GM18861 (cell line): ENCODE measurements around the gene GAS2.

Experiments
- ATAC-seq: cut with Tn5 transposase; IDR thresholded peaks from one replicate; pipeline ENCODE4 v1.9.1; 2021; ENCODE audit not compliant: unreplicated experiment

Gene GAS2

GRCh38 chr11:22671751-22672150 is 5.3 kb downstream of the GAS2 start:
- ATAC-seq: no peak

- ATAC-seq: no peak
Measured at GRCh38 chr11:22674470-22675439, 8.3 kb downstream of the GAS2 start.

- ATAC-seq: peak; percentile 36
Measured at GRCh38 chr11:22677153-22677903, 10.9 kb downstream of the GAS2 start.

GRCh38 chr11:22680628-22681027 is 14.2 kb downstream of the GAS2 start:
- no peak for ATAC-seq

GRCh38 chr11:22681281-22681812 is 14.9 kb downstream of the GAS2 start:
- ATAC-seq: peak; percentile 53

- ATAC-seq: no peak
Measured at GRCh38 chr11:22684082-22684481, 17.7 kb downstream of the GAS2 start.

GRCh38 chr11:22685111-22685510 is 18.7 kb downstream of the GAS2 start:
- ATAC-seq: no peak

- ATAC-seq: no peak
Measured at GRCh38 chr11:22688914-22689313, 22.5 kb downstream of the GAS2 start.

- ATAC-seq: no peak
Measured at GRCh38 chr11:22690257-22690656, 23.8 kb downstream of the GAS2 start.

- no peak for ATAC-seq
Measured at GRCh38 chr11:22690871-22691270, 24.5 kb downstream of the GAS2 start.

GRCh38 chr11:22699388-22699787 is 33.0 kb downstream of the GAS2 start:
- ATAC-seq: peak; percentile 64

GRCh38 chr11:22702031-22702430 is 35.6 kb downstream of the GAS2 start:
- ATAC-seq: no peak

GRCh38 chr11:22703040-22703439 is 36.6 kb downstream of the GAS2 start:
- ATAC-seq: peak; percentile 41

- ATAC-seq: no peak
Measured at GRCh38 chr11:22703591-22703990, 37.2 kb downstream of the GAS2 start.

- no peak for ATAC-seq
Measured at GRCh38 chr11:22707119-22707899, 40.9 kb downstream of the GAS2 start.

GRCh38 chr11:22711071-22711770 is 44.8 kb downstream of the GAS2 start:
- no peak for ATAC-seq

GRCh38 chr11:22711880-22712279 is 45.5 kb downstream of the GAS2 start:
- ATAC-seq: no peak

GRCh38 chr11:22713336-22713735 is 46.9 kb downstream of the GAS2 start:
- ATAC-seq: no peak

GRCh38 chr11:22715971-22716370 is 49.6 kb downstream of the GAS2 start:
- no peak for ATAC-seq

GRCh38 chr11:22720457-22720856 is 54.0 kb downstream of the GAS2 start:
- ATAC-seq: no peak
